ENCODE data around the gene SNX13. TPM values are rescaled to one million over a fixed set of nuclear protein-coding genes. Genes with fewer than 3 reads are reported as not detected.

The SNX13 gene, protein sequence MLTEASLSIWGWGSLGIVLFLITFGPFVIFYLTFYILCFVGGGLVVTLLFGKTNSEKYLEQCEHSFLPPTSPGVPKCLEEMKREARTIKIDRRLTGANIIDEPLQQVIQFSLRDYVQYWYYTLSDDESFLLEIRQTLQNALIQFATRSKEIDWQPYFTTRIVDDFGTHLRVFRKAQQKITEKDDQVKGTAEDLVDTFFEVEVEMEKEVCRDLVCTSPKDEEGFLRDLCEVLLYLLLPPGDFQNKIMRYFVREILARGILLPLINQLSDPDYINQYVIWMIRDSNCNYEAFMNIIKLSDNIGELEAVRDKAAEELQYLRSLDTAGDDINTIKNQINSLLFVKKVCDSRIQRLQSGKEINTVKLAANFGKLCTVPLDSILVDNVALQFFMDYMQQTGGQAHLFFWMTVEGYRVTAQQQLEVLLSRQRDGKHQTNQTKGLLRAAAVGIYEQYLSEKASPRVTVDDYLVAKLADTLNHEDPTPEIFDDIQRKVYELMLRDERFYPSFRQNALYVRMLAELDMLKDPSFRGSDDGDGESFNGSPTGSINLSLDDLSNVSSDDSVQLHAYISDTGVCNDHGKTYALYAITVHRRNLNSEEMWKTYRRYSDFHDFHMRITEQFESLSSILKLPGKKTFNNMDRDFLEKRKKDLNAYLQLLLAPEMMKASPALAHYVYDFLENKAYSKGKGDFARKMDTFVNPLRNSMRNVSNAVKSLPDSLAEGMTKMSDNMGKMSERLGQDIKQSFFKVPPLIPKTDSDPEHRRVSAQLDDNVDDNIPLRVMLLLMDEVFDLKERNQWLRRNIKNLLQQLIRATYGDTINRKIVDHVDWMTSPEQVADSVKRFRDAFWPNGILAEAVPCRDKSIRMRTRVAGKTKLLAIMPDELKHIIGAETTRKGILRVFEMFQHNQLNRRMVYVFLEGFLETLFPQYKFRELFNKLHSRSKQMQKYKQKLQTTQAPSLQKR
- total RNA-seq, result 45.4 and 48.7 TPM in 2 replicates

GRCh38 chr7:17940302-17940883, at the start of gene SNX13:
Gene SNX13, minus strand, starts transcription at chr7:17940494. Its CDS starts 199 bp downstream, at chr7:17940295.

Other genes with a start within 250 kb of the SNX13 start
- not detected in 2 replicates for gene PRPS1L1, start 87.4 kb upstream of the SNX13 start, total RNA-seq

Measured in smooth muscle cell of the umbilical artery (primary cell).